Astrocyte (in vitro differentiated cells and primary cell): ENCODE data around the gene RAPGEF2.

Experiments
- EZH2 ChIP-seq: IDR thresholded peaks from 2 replicates; pipeline ENCODE4 v1.6.1; 2012; ENCODE audit warnings: mild to moderate bottlenecking, low read length, inconsistent platforms; ENCODE audit not compliant: insufficient read depth
- TF ChIP-seq, protein P1 (sequence below): IDR thresholded peaks from 2 replicates; pipeline ENCODE4 v1.5.1; 2011; ENCODE audit warnings: low read depth, mild to moderate bottlenecking, inconsistent platforms, low read length, moderate library complexity; ENCODE audit not compliant: insufficient read depth

GRCh38 chr4:159153669-159154068, 50.8 kb downstream of the RAPGEF2 start:
- TF ChIP-seq, protein P1, sequence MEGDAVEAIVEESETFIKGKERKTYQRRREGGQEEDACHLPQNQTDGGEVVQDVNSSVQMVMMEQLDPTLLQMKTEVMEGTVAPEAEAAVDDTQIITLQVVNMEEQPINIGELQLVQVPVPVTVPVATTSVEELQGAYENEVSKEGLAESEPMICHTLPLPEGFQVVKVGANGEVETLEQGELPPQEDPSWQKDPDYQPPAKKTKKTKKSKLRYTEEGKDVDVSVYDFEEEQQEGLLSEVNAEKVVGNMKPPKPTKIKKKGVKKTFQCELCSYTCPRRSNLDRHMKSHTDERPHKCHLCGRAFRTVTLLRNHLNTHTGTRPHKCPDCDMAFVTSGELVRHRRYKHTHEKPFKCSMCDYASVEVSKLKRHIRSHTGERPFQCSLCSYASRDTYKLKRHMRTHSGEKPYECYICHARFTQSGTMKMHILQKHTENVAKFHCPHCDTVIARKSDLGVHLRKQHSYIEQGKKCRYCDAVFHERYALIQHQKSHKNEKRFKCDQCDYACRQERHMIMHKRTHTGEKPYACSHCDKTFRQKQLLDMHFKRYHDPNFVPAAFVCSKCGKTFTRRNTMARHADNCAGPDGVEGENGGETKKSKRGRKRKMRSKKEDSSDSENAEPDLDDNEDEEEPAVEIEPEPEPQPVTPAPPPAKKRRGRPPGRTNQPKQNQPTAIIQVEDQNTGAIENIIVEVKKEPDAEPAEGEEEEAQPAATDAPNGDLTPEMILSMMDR: no peak
- TF ChIP-seq EZH2: no peak
